ENCODE data around the gene GPRIN3.
"Not testable (repeated sequence)": the region's sequence is repeated elsewhere in the genome, so short reads cannot be mapped to it uniquely, and the experiment has no call there.

Gene GPRIN3

DNA sequence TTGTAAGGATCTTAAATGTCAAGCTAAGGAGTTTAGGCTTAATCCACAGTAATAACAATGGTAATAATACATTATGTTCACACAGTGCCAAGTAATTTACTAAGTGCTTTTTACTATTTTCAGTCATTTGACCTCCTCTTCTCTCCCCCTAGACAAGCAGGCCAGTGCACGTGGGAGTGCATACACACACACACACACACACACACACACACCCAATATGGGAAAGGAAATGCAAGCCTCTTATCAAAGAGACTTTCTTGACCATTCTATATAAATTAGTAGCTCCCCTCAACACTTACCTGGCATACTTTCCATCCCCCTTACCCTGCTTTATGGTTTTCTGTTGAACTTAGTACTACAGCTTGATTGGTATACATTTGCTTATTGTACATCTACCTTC lies 3.8 kb upstream of the GPRIN3 start:
- DNase-seq (ENCODE audit: low read depth), result no peak

DNA sequence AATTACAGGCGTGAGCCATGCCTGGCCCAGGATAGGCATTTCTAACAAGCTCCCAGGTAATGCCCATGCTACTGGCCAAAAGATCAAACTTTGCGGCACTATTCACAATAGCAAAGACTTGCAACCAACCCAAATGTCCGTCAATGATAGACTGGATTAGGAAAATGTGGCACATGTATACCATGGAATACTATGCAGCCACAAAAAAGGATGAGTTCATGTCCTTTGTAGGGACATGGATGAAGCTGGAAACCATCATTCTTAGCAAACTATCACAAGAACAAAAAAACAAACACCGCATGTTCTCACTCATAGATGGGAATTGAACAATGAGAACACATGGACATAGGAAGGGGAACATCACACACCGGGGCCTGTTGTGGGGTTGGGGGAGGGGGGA lies 1.6 kb upstream of the GPRIN3 start:
- not testable (repeated sequence) for DNase-seq (ENCODE audit: low read depth)

DNA sequence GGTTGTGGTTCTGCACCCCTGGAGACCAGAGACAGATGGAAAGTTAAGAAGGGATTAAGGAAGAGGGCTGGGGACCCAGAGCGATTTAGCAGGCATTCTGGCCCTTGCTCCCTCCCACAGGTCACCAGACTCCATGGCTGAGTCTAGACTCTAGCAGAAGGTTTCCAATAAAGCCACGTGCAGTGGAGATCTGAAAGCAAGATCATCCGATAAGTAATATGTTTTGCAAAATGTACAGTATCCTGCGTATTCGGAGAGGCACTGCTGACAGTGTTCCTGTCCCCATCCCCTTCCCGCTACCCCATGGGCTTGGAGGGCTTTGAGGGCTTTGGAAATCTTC lies 531 bp upstream of the GPRIN3 start:
- DNase-seq (ENCODE audit: low read depth), result no peak

GRCh38 chr4:89307178-89307445 lies 488 bp downstream of the GPRIN3 start:
- no peak for DNase-seq (ENCODE audit: low read depth)

- DNase-seq (ENCODE audit: low read depth), result no peak
Observed at GRCh38 chr4:89306486-89307177, 968 bp downstream of the GPRIN3 start.

- no peak for DNase-seq (ENCODE audit: low read depth)
Observed at GRCh38 chr4:89305712-89306437, 1.7 kb downstream of the GPRIN3 start.

DNA sequence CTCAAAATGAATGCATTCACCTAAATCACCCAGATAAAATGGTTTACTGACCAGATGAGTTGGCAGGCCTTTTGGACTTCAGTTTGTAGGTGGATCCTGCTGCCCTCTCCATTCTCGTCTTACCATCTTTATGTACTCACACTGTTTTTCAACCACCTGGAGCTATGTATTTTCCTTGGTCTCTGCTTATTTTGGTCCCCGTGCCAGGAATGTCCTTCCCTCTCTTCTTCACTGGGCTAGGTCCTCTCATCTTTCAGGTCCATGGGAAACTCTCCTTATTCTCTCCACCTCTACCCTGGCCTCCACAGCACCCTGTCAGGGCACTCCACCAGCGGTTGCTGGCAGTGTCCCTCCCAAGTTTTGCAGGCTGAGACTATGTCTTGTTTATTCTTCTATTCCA lies 2.6 kb downstream of the GPRIN3 start:
- DNase-seq (ENCODE audit: low read depth), result no peak

- no peak for DNase-seq (ENCODE audit: low read depth)
Observed at GRCh38 chr4:89303814-89304388, 3.7 kb downstream of the GPRIN3 start.

DNA sequence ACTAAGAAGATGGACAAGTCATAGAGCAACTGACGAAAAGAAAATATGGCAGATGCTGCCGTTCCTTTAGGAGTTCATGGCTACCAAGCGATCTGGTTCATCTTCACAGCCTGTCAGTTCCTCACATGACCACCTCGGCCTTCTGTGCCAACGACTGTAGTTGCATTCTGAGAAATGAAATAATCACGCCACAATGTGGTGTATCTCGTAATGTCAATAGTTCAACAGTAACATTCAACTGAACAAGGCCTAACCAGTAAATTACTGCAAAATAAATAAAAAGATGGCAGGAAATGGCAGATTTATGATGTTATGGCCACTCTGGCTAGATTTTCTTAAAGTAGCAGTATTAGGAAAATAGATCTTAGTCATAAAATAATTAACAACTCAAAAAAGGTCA lies 4.4 kb downstream of the GPRIN3 start:
- DNase-seq (ENCODE audit: low read depth), result no peak

GRCh38 chr4:89301902-89302301 lies 5.7 kb downstream of the GPRIN3 start:
- no peak for DNase-seq (ENCODE audit: low read depth)

- DNase-seq (ENCODE audit: low read depth), result no peak
Observed at GRCh38 chr4:89301003-89301402, 6.6 kb downstream of the GPRIN3 start.

DNA sequence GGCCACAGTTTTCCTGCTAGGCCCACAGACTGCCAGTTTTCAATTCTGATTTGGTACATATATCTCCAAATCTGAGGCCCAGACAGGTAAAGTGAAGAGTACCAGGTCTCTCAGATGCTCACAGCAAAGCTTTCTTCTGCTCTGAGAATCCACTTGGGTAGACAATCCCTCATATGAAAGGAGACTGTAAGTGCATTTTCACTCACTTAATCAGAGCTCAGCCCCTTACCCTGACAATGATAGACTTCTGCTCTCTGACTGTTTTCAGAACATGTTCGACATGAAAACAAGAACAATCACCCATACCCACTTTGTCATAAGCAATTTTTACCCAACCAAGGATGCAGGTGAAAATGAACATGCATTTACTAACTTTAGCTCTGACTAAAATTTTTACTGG lies 7.1 kb downstream of the GPRIN3 start:
- DNase-seq (ENCODE audit: low read depth), result no peak

GRCh38 chr4:89300060-89300459 lies 7.5 kb downstream of the GPRIN3 start:
- no peak for DNase-seq (ENCODE audit: low read depth)

DNA sequence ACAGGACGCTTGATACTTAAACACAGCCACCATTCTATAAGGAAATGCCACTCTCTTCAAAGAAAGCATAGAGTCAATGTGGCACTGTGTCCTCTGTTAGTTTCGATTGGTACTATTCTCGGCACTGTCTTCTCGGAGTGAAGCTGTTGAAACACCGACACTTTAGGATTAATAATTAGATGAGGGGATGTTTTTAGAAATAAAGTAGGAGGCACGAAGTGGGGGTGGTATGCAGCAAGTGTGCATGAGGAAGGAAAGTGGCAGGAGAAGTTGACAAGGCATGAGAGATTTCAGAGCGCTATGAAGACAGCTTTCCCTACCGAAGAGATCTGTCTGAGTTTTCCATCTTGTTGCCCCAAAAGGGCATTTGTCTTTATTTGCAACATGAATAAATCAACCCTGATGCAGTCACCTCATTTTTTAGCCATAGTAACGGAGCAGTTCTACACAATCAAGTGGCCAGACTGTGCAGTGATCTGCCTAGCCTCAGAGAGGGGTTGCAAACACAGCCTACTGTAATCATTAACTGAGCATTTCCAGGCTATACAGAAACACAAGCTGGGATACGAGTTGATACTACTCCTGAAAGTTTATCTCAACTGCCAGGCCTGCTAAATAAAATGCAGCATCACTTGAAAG lies 8.3 kb downstream of the GPRIN3 start:
- no peak for DNase-seq (ENCODE audit: low read depth)

- DNase-seq (ENCODE audit: low read depth), result no peak
Observed at GRCh38 chr4:89298788-89299152, 8.8 kb downstream of the GPRIN3 start.

GRCh38 chr4:89298155-89298554 lies 9.4 kb downstream of the GPRIN3 start:
- DNase-seq (ENCODE audit: low read depth), result no peak

DNA sequence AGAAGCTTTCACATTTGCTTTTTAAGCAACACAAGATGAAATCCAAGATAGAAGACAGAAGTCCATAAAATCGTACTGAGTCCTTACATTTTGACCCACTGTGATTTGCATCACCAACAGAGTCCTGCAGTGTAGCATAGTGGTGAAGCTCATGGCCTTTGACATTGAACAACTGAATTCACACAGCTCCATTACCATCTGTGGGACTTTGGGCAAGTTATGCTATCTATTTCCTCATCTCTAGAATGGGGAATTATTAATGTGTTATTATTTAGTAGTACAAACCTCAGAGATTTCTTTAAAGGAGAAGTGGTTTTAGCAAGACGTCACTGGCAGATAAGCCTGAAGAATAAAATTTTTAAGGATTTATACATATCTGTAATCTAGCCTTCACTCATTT lies 10.7 kb downstream of the GPRIN3 start:
- DNase-seq (ENCODE audit: low read depth), result no peak

DNA sequence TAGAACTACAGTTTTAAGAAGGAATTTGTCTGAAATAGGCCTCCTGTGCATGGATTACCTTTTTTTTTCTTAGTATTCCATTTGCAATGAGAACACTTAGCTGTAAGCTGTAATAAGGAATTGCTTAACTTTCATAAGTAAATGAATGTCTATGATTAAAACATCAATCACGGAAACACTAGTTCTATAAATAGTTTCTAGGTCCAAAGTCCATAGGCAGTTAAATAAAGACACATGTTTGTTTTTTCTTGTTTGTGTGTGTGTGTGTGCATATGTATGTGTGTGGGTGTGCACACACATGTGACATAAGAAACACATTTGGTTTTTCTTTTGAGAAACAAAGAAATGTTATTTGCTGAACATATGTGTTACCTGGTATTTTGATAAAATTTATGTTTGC lies 11.2 kb downstream of the GPRIN3 start:
- DNase-seq (ENCODE audit: low read depth), result no peak

DNA sequence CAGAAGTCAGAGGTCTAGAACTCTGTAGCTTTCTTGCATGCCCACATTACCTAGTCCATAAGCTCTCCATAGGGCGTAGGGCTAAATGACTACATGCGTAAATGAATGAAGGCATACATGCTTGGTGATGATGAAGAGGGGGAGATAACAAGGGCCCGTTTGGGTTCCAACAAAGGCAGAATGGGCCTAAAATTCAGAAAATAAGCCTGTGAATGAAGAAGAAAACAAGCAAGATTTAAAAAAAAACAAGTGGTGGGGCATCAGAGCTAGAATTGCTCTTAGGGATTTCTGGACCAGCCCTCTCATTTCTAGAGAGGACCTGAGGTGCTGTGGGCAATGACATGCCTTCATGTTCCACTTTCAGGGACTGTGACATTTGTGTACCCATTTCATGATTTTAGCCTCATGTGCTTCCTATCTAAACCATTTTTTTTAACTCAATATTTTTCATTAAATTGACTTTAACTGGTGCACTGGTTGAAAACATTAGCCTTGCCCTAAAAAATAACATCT lies 12.1 kb downstream of the GPRIN3 start:
- DNase-seq (ENCODE audit: low read depth), result no peak

DNA sequence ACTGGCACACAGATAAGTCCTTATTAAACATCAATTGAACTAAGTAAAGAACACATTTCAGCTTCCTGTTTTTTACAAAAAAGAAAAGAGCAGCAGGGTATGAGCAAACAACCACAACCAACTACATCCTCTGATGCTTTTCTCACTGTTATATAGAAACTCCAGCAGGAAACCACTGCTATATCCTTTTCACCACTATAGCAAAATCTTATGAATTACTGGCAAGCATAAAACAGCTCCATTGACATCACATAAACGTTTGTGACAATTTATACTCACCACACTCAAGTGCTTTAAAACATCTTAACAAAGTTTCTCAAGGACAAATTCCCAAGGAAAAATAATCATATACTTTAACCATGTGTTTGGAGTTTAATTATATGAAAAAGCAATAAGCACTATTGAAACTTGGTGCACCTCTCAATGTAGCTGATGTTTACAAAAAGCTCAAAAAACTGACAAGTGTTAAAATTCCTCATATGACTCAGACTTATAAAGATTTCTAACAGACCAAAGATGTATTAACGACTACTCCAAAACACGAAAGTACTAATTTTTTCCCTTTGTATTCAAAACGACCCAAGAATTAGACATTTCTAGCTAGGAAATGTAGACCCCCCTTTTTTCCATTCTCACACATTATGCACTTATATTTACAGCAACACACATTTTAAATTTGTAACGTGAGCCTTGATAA lies 12.9 kb downstream of the GPRIN3 start:
- DNase-seq (ENCODE audit: low read depth), result no peak

DNA sequence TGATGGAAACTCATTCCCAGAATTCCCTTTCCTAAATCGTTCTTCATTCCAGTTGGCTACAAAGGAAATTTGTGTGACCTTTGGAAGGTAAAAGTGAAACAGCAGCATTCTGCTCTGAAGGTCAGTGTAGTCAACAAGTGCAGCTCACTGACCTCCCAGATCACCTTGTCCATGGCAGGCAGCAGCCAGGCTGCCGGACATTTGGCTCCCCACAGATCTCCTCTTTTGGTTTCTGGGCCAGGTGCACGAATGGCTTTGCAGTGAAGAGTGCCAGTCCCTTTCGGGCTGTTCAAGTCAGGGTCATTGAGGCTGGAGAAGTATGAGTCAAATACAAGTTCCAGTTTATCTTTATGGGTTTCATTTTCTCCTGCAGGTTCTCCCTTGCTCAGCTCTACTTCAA lies 14.3 kb downstream of the GPRIN3 start:
- DNase-seq (ENCODE audit: low read depth), result no peak

- DNase-seq (ENCODE audit: low read depth), result no peak
Observed at GRCh38 chr4:89290727-89291516, 16.7 kb downstream of the GPRIN3 start.

Data from fibroblast of the conjunctiva (primary cell).